GM19328 (cell line): ENCODE results near the gene UMPS.
"Not testable (repeated sequence)": the region's sequence is repeated elsewhere in the genome, so short reads cannot be mapped to it uniquely, and the experiment has no call there.

Source experiments
- ATAC-seq: cut with Tn5 transposase; IDR thresholded peaks from one replicate; pipeline ENCODE4 v1.9.1; 2021; ENCODE audit warnings: mild to moderate bottlenecking, moderate library complexity; ENCODE audit not compliant: unreplicated experiment

The UMPS gene

DNA sequence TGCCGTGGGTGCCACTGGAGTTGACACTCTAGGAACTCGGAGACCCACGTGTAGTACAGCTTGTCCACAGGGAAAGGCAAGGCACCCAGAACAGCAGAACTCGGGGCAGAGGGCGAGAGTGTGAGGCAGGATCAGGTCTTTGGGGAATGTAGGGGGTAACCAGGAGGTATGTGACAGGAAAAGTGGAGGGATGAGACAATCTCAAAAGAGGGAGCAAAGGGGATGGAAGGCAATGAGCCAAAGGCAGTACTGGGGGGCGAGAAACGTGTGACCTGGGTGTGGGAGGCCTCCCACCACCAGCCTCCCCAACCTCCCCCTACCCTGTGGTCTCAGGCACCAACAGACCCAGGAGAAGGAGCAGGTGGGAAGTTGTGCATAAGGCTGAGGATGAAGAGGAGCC, 48.9 kb downstream of the UMPS start:
- no peak for ATAC-seq

DNA sequence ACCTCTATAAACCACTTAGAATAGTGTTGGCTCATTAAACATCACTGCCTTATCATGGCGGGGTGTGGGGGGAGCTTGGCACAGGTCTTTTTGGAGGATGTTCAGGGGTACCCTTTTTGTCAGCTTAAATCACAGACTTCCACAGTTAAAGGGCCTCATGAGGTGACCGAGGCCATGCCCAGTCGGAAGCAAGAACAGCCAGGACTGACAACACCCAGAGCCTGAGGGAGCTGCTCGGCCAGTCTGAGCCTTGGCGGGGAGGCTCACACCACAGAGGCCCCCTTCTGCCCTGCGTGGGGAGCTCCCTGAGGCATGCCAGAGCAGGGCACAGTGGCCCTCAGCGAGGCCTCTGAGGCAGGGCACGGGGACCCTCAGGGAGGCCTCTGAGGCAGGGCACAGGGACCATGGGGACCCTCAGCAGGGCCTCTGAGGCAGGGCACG, 49.5 kb downstream of the UMPS start:
- ATAC-seq = no peak

DNA sequence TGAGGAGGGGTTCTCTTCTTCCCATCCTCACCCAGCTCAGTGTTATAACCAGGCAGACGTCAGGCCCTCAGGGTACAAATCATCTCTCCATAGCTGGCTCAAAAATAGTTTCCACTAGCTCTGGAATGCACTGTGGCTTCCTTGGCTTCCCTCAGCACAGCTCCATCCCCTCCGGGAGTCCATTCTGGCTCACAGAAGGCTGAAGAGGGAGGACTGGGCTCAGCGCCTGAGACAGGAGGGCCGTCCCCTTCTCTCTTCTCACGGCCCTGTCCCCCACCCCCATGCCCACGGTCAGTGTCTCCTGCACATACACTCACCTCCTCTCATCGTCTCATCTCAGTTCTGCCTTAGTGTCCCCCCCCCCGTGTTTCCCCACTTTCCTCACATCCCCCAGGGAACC, 50.1 kb downstream of the UMPS start:
- no peak for ATAC-seq

DNA sequence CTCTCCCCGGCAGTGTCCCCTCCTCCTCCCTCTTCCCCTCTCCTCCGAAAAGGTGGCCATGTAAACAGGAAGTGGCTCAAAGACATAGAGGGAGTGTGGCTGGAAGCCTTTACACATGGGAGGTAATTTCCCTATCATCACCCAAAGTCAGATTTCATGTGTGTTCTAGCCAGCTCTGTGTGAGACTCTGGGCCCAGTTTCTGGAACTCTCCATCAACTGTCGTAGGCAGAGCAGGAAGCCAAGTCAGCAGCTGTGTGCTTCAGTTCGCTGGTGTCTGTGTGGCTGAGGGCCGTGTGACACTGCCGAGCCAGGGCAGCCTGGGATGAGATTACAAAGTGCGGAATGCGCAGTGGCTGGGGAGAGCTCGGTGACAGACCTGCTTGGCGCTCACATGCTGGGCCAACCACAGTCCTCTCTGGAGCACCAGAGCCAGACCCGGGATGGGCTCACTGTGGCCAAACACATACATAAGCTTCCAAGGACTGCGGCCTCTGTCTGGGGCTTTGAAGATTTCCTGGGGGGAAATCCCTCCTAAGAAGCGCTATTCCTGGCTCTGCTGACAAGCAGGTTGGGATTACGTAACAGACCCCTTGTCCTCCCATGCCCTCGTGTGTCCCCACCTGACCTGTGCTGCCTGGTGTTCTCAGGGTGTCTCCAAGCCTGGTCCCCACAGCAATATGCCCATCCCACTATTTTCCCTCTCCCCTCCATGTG, 50.7 kb downstream of the UMPS start:
- ATAC-seq = no peak

DNA sequence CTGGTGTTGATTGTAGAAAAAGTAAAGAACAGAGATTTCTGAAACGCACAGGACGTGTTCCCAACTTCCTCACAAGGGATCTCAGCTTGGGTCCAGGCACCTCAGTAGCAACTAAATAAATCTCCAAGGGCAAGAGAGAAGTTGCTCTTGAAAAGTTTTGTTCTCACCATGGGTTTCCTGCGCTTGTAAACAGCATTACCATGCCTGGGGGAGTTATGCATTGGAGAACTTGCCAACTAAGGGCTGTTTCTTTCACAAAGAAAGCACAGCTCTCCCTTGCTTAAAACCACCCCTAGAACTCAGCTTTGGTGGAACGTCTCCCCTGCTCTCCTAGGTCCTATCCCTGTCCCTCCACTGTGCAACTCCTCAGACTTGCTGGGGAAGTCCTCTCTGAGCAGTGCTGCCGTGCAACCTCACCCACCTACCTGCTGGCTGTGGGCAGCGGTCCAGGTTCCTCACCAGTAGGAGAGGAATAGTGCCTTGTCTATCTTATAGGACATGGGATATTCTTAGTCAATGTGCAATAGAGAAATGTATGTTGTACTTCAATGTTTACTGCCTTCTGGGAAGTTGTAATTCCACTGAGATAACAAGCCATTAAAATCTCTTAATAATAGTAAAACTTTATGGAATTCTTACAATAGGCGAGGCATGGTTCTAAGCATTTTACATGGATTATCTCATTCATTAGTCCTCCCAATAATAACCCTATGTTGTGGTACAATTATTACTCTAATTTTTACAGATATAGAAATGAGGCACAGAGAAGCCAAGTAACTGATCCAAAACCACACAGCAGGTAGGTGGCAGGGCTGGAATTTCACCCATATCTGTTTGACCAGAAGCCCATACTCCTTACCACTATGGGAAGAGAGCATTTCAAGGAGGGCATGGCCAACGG, 51.5 kb downstream of the UMPS start:
- no peak for ATAC-seq

DNA sequence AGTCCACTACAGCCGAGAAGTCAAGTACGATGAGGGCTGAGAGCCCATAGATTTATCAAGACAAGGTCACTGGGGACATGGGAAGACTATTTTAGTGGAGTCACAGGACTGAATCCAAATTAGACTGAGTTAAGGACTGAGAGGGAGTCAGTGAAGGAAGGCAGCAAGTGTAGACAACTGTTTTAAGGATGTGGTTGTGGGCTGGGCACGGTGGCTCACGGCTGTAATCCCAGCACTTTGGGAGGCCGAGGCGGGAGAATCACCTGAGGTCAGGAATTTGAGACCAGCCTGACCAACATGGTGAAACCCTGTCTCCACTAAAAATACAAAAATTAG, 52.1 kb downstream of the UMPS start:
- ATAC-seq = not testable (repeated sequence)

DNA sequence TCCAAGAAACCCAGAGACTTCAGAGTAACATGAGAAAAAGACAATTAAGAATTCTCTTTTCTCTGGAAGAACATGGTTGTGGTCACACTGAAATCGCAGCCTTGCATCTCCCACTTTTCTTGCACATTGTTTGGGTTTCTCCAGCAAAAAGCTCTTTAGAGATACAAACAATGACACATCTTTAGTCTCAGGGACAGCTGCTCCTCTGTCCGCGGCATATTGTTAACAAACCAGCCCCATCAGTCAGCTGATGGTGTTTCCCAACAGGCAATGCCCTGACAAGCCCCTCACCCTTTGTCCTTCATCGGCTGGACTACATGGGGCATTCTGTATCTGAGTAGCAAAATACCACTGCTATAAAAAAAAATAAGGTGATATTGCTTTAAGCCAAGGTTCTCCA, 53.4 kb downstream of the UMPS start:
- no peak for ATAC-seq

DNA sequence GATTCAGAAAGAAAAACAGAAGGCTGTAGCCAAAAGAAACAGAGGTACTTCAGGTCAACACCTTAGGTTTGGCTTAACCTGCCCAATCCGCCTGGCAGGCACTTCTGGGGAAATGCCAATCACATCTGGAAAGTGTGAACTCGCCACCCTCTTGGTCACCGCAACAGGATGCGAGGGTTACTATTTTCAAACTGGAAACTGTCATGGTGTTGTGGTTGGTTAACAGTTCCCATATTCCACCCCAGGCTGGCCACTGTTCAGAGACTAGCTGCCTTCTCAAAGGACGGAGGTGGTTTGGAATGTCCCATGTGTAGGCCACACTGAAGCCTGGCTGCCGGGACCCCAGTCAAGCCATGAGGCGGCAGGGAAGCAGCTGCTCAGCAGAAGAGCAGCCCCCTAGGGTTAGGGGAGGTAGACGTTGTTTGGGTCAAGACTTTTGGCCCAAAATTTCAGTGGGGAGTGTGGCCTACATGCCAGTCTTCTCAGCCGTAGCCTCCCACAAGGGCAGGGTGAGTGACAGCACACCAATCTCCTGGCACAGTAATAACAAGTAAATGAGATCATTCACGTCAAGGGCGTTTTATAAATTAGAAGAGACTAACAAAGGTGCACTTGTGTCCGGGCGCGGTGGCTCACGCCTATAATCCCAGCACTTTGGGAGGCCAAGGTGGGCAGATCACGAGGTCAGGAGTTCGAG, 54.6 kb downstream of the UMPS start:
- no peak for ATAC-seq

DNA sequence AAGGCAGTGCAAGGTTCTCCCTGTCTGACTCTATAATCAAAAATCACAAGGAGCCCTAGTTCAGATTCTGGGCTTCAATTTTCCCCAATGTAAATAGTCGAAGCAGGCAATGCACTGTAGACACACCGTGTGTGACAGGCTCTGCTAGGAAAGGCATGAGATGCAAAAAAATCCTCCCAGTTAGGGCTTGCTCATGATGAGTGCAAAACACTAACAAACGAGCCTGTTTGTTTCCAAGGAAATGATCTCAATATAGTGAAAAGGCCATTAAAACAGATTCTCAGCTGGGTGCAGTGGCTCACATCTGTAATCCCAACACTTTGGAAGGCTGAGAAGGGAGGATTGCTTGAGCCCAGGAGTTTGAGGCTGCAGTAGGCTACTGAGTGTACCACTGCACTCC, 55.7 kb downstream of the UMPS start:
- no peak for ATAC-seq

DNA sequence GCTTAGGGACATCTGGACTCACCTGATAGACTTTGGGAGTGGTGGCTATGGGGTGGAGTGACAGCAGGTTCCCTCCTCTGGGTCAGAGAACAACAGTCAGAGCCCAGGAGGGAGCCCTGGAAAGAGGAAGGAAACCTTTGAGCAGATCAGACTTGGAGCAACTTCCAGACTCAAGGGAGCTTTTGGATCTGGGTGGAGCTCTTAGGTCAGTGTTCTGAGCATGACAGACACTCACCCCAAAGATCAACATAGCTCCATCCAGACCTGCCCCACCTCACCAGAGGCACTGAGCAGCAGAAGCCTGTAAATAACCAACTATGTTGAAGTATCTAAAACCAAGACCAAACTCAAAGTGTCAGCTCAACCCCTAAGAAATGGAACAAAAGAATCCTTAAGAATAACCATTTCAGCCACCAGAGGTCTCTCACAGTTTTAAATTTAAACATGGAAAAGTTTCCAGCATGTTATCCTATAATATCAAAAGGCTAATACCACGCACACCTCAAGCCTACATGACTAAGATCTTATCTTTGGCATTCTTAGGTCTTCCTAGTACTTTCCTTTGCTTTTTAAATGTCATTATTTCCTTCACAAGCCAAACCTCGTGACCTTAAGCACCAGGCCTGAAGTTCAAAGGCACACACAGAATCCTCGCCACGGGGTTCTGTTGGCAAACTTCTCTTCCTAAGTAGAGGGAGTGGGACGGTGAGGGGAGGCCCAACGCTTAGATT, 56.4 kb downstream of the UMPS start:
- no peak for ATAC-seq

DNA sequence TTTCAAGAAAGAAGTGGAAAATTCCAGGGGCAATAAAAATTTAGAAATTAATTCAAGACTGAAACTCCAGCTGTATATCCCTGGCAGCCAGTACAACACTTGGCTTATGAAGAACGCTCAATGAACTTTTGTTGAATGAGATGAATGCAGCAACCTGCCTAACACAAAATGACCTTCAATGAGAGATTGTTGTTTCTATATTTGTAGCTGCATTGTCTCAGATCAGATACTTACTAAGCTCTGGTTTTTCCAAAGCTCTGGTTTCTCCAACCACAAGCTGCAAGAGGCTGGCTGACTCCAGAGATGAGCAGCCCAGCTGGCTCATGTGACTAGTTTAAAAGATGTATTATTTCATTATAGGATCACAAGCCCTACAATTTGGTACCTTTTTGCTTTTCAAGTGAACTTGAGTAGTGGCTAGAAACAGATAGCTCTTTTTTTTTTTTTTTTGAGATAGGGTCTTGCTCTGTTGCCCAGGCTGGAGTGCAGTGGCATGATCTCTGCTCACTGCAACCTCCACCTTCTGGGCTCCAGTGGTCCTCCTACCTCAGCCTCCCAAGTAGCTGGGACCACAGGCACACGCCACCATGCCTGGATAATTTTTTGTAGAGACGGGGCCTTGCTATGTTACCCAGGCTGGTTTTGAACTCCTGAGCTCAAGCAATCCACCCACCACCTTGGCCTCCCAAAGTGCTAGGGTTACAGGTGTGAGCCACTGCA, 57.4 kb downstream of the UMPS start:
- ATAC-seq = no peak

DNA sequence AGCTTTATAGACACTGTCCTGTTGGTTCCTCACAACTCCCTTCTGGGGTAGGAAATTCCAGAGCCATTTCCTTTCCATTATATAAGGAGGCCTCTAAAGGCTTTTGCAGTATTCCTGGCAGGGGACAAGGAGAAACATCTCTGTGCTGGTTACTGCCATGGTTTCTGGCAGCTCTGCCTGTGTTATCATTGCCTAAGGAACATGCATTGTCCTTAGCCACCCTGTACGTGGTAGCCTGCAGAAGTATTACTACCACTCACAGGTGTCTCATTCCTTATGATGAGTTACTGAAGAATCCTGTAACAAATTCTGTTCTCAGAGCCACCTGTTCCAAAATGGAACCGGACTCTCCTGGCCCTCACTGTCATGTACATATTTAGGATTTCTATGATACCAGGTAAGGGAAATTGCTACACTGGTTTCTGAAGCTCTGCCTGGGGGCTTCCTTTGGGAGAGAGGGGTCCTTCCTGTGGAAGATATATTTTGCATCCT, 58.0 kb downstream of the UMPS start:
- ATAC-seq = no peak

DNA sequence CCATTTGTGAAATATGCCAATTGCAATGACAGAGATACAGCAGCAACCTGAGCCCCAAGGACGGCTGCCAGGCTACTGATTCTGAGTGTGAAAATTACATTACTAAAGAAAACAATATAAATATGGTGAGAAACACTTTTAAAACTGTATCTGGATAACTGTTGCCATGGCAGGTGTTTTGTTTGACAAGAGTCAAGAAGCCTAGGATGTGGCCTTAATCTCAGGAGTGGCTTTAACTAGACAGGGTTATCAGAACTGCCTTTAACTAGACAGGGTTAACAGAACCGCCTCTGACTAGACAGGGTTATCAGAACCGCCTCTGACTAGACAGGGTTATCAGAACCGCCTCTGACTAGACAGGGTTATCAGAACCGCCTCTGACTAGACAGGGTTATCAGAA, 58.9 kb downstream of the UMPS start:
- not testable (repeated sequence) for ATAC-seq

DNA sequence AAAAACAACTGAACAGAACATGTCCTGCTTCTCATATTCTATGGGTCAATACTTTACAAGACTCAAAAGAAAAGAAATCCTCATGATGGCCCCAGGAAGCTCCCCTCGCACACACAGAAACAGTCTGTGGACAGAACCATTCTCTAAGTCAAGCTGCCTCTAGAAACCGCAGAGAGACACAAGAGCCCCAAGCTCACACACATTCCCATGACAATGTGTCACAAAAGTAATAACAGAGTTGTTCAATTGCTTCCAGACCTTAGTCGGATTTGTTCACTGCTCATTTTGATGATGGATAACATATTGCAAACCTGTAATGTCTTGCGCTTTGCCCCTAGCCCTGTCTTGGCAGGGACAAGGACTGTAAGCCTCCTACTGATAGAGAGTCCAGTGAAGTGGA, 60.9 kb downstream of the UMPS start:
- no peak for ATAC-seq

DNA sequence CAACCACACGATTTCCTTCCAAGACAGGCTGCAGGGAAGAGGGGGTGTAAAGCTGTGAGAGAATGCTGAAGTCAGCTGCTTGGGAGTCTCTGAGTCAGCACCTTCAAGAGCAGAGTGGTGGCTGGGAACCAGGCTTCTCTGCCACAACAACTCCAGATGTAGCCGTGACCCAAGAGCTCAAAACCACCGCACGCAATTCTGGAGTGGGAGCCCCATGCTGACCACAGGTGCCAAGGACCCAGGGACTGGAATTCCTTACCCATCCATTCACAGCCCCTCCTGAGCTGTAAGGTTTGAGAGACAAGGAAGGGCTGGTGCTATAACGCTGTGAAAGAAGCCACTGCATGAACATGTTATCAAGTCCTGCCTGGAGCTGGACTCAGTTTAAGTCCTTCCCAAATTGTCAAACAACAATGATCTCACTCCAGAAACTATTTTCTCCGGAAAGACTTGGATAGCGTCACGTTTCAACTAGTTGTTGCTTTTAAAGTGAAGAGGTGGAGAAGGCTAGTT, 61.4 kb downstream of the UMPS start:
- ATAC-seq = no peak

DNA sequence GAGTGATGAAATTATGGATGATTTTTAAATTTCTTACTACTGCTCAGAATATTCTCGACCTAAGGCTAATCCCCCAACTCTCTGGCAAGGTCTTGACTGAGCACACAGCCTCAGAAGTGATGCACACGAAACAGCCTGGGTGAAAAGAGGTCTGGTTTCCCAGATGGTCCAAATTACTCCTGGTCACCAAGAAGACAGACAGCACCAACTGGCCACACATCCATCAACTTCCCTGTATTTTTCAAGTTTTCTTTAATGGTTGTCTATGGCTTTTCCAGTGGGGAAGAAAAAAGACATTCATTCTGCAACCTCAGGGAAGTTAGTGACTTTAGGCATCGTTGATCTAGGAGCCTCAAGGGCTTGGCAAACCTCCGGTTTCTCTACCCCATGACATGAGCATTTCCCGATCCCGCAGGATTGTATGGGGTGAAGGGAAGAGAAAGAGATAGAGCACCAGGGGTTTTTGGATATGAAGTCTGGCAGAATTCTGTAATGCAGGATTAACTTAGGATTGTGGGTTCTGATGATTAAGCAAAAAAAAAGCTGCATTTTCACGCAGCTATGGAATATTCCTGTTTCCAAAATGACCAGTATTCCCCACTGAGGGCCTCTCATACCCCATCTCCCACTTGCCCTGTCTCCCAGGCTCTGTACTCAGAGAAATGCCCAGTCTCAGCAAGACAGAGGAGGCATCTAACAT, 62.2 kb downstream of the UMPS start:
- ATAC-seq = no peak

DNA sequence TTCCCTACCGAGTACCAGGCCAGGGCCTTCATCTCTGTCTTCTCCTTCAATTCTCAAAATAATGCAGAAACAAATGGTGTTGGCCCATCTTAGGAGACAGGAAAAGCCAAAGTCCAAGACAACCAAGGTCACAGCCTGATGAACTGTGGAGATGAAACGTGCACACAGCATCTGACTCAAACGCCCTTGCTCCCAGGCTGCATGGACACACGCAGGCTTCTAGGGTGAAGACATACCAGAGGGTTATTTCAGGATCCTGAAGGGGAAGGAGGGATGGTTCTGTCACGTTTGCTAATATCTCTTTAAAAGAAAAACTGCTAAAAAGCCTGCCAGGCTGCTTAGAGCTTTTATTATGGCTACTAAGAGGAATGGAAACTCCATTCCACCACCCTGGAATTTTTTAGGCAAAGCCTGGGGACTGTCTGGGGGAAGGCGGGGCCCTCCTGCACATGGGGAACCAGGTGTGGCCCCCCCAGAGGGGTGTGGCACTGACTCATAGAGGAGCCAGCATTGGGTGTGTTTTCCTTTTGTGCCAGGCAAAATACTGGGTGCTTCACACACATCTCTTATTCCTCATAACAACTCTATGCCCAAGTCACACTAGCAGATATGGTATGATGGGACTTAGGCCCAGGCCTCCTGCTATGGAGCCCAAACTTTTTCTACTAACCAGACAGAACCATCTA, 62.9 kb downstream of the UMPS start:
- no peak for ATAC-seq

DNA sequence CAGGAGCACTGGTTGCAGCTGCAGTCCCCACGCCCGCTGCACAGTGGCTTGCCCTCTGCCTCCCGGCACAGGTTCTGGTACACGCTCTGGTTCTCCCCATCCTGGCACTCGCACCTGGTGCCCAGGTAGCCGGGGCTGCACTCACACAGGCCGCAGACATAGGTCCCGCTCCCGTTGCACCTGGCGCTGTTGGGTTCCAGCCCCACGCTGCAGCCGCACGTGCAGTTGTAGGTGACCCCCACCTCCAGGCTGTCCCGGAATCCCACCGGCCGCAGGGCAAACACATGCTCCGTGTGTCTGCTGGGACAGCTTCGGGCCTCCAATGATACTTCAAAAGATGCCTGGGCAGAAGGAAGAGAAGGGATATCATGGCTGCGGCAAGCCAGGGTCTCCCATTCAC, 66.2 kb downstream of the UMPS start:
- ATAC-seq = no peak

DNA sequence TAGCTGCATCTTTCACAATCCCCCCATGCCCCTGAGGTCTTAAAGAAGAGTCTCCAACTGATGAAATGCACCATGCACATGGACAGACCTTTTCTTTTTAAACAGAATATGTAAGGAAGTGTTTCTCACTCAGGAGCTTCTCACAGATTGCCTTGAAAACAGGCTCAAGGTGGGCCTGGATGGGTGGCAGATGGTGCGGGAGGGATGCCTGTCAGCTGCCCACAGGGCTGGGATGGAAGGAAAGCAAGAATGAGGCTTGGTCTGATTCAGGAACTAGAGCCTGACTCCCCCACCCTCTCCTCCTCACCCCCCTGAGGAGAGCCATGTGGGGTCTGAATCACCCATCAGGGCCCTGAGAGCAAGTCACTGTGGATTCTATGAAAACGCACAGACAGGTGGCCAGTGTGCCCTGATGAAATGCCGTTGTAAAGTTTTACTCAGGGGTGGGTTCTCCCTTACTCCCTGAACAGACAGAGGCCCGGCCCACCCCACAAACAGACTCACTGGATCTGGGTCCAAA, 67.2 kb downstream of the UMPS start:
- ATAC-seq = no peak
